GM12878 (cell line): ENCODE measurements around the gene SLC15A1. TPM values are rescaled to one million over a fixed set of nuclear protein-coding genes. Genes with fewer than 3 reads are reported as not detected.

Experiments
- ATAC-seq: fragments of 200-7000 bp; cut with Tn5 transposase; 3 replicates; pipeline ENCODE4 v1.9.1; 2020; ENCODE audit warnings: mild to moderate bottlenecking, moderate library complexity
- BruUV-seq: library from RNA; stranded (reverse); fragments of 400-500 nt; replicated peaks from 2 replicates; lab custom pipeline; 2021; lab: Mats Ljungman, UMichigan
- CTCF ChIA-PET: fragments of 300-600 bp; sonication (Branson Sonifier 250); formaldehyde crosslinking; extraction: SDS; loops from one replicate; lab custom pipeline; 2021; ENCODE audit warnings: inconsistent platforms; lab: Yijun Ruan, JAX
- POLR2A ChIA-PET: fragments of 350-600 bp; formaldehyde crosslinking; extraction: SDS; loops from one replicate; lab custom pipeline; 2021; ENCODE audit warnings: inconsistent platforms; lab: Charles Lee
- RAD21 ChIA-PET: fragments of 300-600 bp; sonication (Branson Sonifier 250); formaldehyde crosslinking; loops from one replicate; lab custom pipeline; 2023; ENCODE audit warnings: antibody characterized with exemption; ENCODE audit not compliant: unreplicated experiment; lab: Charles Lee
- SMC1A ChIA-PET: fragments of 300-600 bp; sonication (Branson Sonifier 250); formaldehyde crosslinking; loops from one replicate; lab custom pipeline; 2023; ENCODE audit not compliant: unreplicated experiment, uncharacterized antibody; lab: Charles Lee
- DNase-seq: peaks from one replicate; pipeline ENCODE4 v3.0.0-alpha.2; 2011; ENCODE audit warnings: low read depth, low spot score
- FAIRE-seq: peaks from 3 replicates; lab custom pipeline; 2011; peaks lifted over from hg19 to GRCh38; lab: Jason Lieb, UNC
- H2AFZ ChIP-seq: 2 replicates; pipeline ENCODE4 v1.6.0; 2011; ENCODE audit warnings: low read depth, low read length, control low read depth; ENCODE audit not compliant: control insufficient read depth
- H3K27ac ChIP-seq: 2 replicates; pipeline ENCODE4 v1.5.1; 2011; ENCODE audit warnings: control low read depth; ENCODE audit not compliant: control insufficient read depth, insufficient read depth
- H3K27me3 ChIP-seq, 2 experiments: replicated peaks in 1 of 2; 2 replicates each; pipeline versions ENCODE4 v1.6.0 to v1.6.1; 2011; ENCODE audit warnings: low read length in 1 of 2; ENCODE audit not compliant: control insufficient read depth in 2 of 2, insufficient read depth in 2 of 2
- H3K36me3 ChIP-seq, 2 experiments: 2 replicates each; pipeline ENCODE4 v1.5.1; 2011; ENCODE audit warnings: low read length in 1 of 2; ENCODE audit not compliant: control insufficient read depth in 2 of 2, insufficient read depth in 2 of 2
- H3K4me1 ChIP-seq: 2 replicates; pipeline ENCODE4 v1.6.1; 2011; ENCODE audit warnings: mild to moderate bottlenecking, low read length, moderate library complexity, mixed read lengths; ENCODE audit not compliant: control insufficient read depth, insufficient read depth
- H3K4me2 ChIP-seq: 2 replicates; pipeline ENCODE4 v1.6.0; 2011; ENCODE audit warnings: control low read depth; ENCODE audit not compliant: control insufficient read depth, insufficient read depth
- H3K4me3 ChIP-seq: fragments of 200-600 bp; sonication (generic); 2 replicates; pipeline ENCODE4 v1.5.1; 2016
- H3K79me2 ChIP-seq: 2 replicates; pipeline ENCODE4 v1.6.0; 2011; ENCODE audit warnings: low read length; ENCODE audit not compliant: control insufficient read depth, insufficient read depth
- H3K9ac ChIP-seq: 2 replicates; pipeline ENCODE4 v1.8.0; 2011; ENCODE audit warnings: low read length, control low read depth, mixed read lengths; ENCODE audit not compliant: control insufficient read depth, insufficient read depth
- H3K9me3 ChIP-seq: replicated peaks from 3 replicates; pipeline ENCODE4 v1.5.1; 2011; ENCODE audit warnings: mild to moderate bottlenecking, low read length; ENCODE audit not compliant: control insufficient read depth, insufficient read depth
- H4K20me1 ChIP-seq: 2 replicates; pipeline ENCODE4 v1.6.0; 2011; ENCODE audit not compliant: control insufficient read depth, insufficient read depth
- ASH2L ChIP-seq: fragments of 300-600, 200-600 bp; sonication (generic); IDR thresholded peaks from 2 replicates; pipeline ENCODE4 v1.6.1; 2017; ENCODE audit warnings: low read depth, mild to moderate bottlenecking, borderline replicate concordance
- RBBP5 ChIP-seq: fragments of 200-600 bp; sonication (generic); conservative IDR thresholded peaks from 2 replicates; pipeline ENCODE4 v1.6.1; 2016
- ZBED1 ChIP-seq: IDR thresholded peaks from 2 replicates; pipeline ENCODE4 v1.6.1; 2016; ENCODE audit warnings: borderline replicate concordance
- WGBS: methylation state at CpG from one replicate; pipeline ENCODE4 v1.1.6; 2016; ENCODE audit warnings: low lambda C conversion rate; ENCODE audit not compliant: insufficient replicate concordance, insufficient coverage; ENCODE audit errors: missing lambda C conversion rate; 5-methylcytosine and 5-hydroxymethylcytosine counted together
- in situ Hi-C: fragments of 300-500 bp; cut with MboI; formaldehyde crosslinking; loops from 9 replicates; pipeline ENCODE4 v1.14.3; 2018; ENCODE audit warnings: mixed read lengths
- intact Hi-C: fragments of 100-400 bp; cut with micrococcal nuclease; formaldehyde crosslinking; loops from one replicate; pipeline ENCODE4 v1.14.2; 2022; ENCODE audit not compliant: unreplicated experiment
- polyA plus RNA-seq, 11 experiments: library from polyadenylated mRNA; depleted of rRNA in 4 of 11; unstranded in 6 of 11; stranded (reverse) in 5 of 11; fragments of >200 nt; fragmentation: Nextera tagmentation in 4 of 11; fragmentation: Illumina TruSeq in 1 of 11; extraction: Ambion mirVana in 4 of 11; extraction: Trizol in 1 of 11; gene quantifications; 1 replicate in 1 of 11; 2 replicates in 10 of 11; pipeline versions ENCODE4 v1.2.1 to v1.2.3, GENCODE V29; 2011 to 2016; ENCODE audit warnings: inconsistent platforms in 2 of 11, missing spikeins in 2 of 11, low read depth in 1 of 11
- total RNA-seq, 4 experiments: library from RNA; depleted of rRNA in 3 of 4; stranded (reverse); fragments of >200 nt in 3 of 4; fragmentation: Illumina TruSeq in 1 of 4; extraction: Trizol in 1 of 4; gene quantifications; 2 replicates each; pipeline versions ENCODE4 v1.2.1 to v1.2.3, GENCODE V29; 2013 to 2021
- TF ChIP-seq, protein P1 (sequence below): fragments of 450-650 bp; formaldehyde crosslinking; IDR thresholded peaks from 2 replicates; pipeline ENCODE4 v1.4.0; 2020; ENCODE audit warnings: mild to moderate bottlenecking, moderate library complexity

Gene SLC15A1
- total and polyA plus RNA-seq, 10 of the 15 experiments (the other 5 are each of a cell fraction or from before 2014, with no cell fraction given), result not detected

GRCh38 chr13:98743377-98743776 lies 9.1 kb downstream of the SLC15A1 start:
- RAD21 ChIA-PET, result no interaction called here
- BruUV-seq, result no TSS peak

More at GRCh38 chr13:98743377-98743776, 9.1 kb downstream of the SLC15A1 start:
- Histone ChIP-seq H3K9ac (no peak overlapping the region), H3K4me2 (no peak overlapping the region), H2AFZ (no peak overlapping the region), H3K27me3 (no peaks in the 10 kb centered on the region; a peak in 2 of 4 replicates), H3K4me3 (no peak overlapping the region), H3K79me2 (no peaks in the 10 kb centered on the region), H3K36me3 (no peaks in the 10 kb centered on the region), H4K20me1 (no peaks in the 10 kb centered on the region), H3K9me3 (no peaks in the 10 kb centered on the region; the same call in 2 of the 3 replicates), H3K27ac (no peak overlapping the region), H3K4me1 (no peaks in the 10 kb centered on the region)
- SMC1A ChIA-PET, result no interaction called here
- TF ChIP-seq RBBP5, result no peak
- TF ChIP-seq ZBED1, result no peak
- TF ChIP-seq ASH2L, result no peak
- TF ChIP-seq, protein P1, sequence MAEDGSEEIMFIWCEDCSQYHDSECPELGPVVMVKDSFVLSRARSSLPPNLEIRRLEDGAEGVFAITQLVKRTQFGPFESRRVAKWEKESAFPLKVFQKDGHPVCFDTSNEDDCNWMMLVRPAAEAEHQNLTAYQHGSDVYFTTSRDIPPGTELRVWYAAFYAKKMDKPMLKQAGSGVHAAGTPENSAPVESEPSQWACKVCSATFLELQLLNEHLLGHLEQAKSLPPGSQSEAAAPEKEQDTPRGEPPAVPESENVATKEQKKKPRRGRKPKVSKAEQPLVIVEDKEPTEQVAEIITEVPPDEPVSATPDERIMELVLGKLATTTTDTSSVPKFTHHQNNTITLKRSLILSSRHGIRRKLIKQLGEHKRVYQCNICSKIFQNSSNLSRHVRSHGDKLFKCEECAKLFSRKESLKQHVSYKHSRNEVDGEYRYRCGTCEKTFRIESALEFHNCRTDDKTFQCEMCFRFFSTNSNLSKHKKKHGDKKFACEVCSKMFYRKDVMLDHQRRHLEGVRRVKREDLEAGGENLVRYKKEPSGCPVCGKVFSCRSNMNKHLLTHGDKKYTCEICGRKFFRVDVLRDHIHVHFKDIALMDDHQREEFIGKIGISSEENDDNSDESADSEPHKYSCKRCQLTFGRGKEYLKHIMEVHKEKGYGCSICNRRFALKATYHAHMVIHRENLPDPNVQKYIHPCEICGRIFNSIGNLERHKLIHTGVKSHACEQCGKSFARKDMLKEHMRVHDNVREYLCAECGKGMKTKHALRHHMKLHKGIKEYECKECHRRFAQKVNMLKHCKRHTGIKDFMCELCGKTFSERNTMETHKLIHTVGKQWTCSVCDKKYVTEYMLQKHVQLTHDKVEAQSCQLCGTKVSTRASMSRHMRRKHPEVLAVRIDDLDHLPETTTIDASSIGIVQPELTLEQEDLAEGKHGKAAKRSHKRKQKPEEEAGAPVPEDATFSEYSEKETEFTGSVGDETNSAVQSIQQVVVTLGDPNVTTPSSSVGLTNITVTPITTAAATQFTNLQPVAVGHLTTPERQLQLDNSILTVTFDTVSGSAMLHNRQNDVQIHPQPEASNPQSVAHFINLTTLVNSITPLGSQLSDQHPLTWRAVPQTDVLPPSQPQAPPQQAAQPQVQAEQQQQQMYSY (CRISPR knock-in tag), result no peak
- in situ Hi-C loops, result no loop called here
- POLR2A ChIA-PET, result no interaction called here
- no peak for DNase-seq
- ATAC-seq, result no peak
- 0% methylated on average over 2 of the region's 2 CpGs for WGBS
- intact Hi-C loops, result no loop called here
- FAIRE-seq, result no peak
- CTCF ChIA-PET, result interaction anchor here (1.0 kb wide), 1 partner anchor 17 kb away, joined by 3 read pairs; no protein-coding TSS in a partner anchor
